Heart left ventricle (tissue), 16 donors: ENCODE results near the gene DNAAF3. TPM values are rescaled to one million over a fixed set of nuclear protein-coding genes. Genes with fewer than 3 reads are reported as not detected.

Source experiments
- ATAC-seq, 4 donors: fragments of 200-7000 bp; cut with Tn5 transposase; one replicate each; pipeline ENCODE4 v1.9.1; 2020 to 2022; ENCODE audit warnings: moderate library complexity in 4 of 4, mild to moderate bottlenecking in 3 of 4, moderate number of reproducible peaks in 1 of 4
- DNase-seq, 5 donors: peaks; one replicate each; pipeline ENCODE4 v3.0.0-alpha.2; 2020
- H3K27ac ChIP-seq, 12 donors: fragments of 200-600 bp; sonication (generic) in 4 of 12; one replicate each; pipeline versions ENCODE4 v1.5.0 to v1.8.0; 2016 to 2022; ENCODE audit warnings: mild to moderate bottlenecking in 2 of 12
- H3K27me3 ChIP-seq, 9 donors: fragments of 200-600 bp; sonication (generic) in 2 of 9; one replicate each; pipeline versions ENCODE4 v1.5.1 to v1.8.0; 2016 to 2022; ENCODE audit warnings: mild to moderate bottlenecking in 3 of 9
- H3K36me3 ChIP-seq, 9 donors: fragments of 200-600 bp; sonication (generic) in 2 of 9; one replicate each; pipeline versions ENCODE4 v1.5.0 to v1.8.0; 2018 to 2022; ENCODE audit warnings: mild to moderate bottlenecking in 2 of 9
- H3K4me1 ChIP-seq, 12 donors: fragments of 200-600 bp; sonication (generic) in 4 of 12; one replicate each; pipeline versions ENCODE4 v1.5.0 to v1.8.0; 2016 to 2022; ENCODE audit warnings: mild to moderate bottlenecking in 3 of 12
- H3K4me3 ChIP-seq, 12 donors: fragments of 200-600 bp; sonication (generic) in 4 of 12; one replicate each; pipeline versions ENCODE4 v1.5.0 to v1.8.0; 2017 to 2022; ENCODE audit warnings: mild to moderate bottlenecking in 9 of 12, moderate library complexity in 4 of 12
- H3K9me3 ChIP-seq, 12 donors: fragments of 200-600 bp; sonication (generic) in 4 of 12; one replicate each; pipeline versions ENCODE4 v1.5.0 to v1.8.0; 2016 to 2022; ENCODE audit warnings: mild to moderate bottlenecking in 1 of 12
- CTCF ChIP-seq, 12 donors: fragments of 200-600 bp; sonication (generic) in 4 of 12; IDR thresholded peaks; one replicate each; pipeline versions ENCODE4 v1.5.0 to v1.8.0; 2018 to 2022; ENCODE audit warnings: antibody characterized with exemption in 12 of 12, mild to moderate bottlenecking in 5 of 12
- POLR2A ChIP-seq, 2 donors: fragments of 450-650 bp; IDR thresholded peaks; one replicate each; pipeline ENCODE4 v1.6.1; 2017; ENCODE audit warnings: antibody characterized with exemption in 2 of 2, mild to moderate bottlenecking in 2 of 2, moderate library complexity in 2 of 2
- WGBS, 4 donors: extraction: QIAGEN DNeasy Blood & Tissue Kit in 2 of 4; methylation state at CpG; one replicate each; pipeline versions ENCODE4 v1.1.5 to v1.1.7; 2013 to 2018; 5-methylcytosine and 5-hydroxymethylcytosine counted together
- intact Hi-C, 10 donors: fragments of 100-400 bp; cut with DNase I; formaldehyde crosslinking; loops; one replicate each; pipeline versions ENCODE4 v1.11.1 to v1.14.2; 2022
- polyA plus RNA-seq, 2 donors: library from polyadenylated mRNA; stranded (reverse); fragments of 200-250 nt; gene quantifications; one replicate each; pipeline ENCODE4 v1.2.3, GENCODE V29; 2013
- total RNA-seq, 9 donors: library from RNA; depleted of rRNA in 2 of 9; stranded (reverse); fragments of >200 nt in 2 of 9; fragmentation: NEBNext Ultra II Directional in 3 of 9; extraction: Animal tissue kit (Norgen Biotek cat#: 25700) in 3 of 9; gene quantifications; one replicate each; pipeline versions ENCODE4 v1.1.0 to v1.2.4, GENCODE V29; 2016 to 2023
- donor health status: ischemic (EF 13 %, LVEDD 7.1; RV severe dilation, severe dysfunction).
- donor health status: healthy with polysubstance abuse.
- donor health status: DM: no; HTN: yes; CAD: no.
- donor health status: DM: no; HTN: no; CAD: no.
- donor health status: ischemic (EF 25% LVEDD 6.9; RV normal size, moderate dysfunction).
- donor health status: ischemic (EF 25% LVEDD 5.7; RV mildly dilated, moderate dysfunction).
- donor health status: healthy.
- donor health status: DM: yes; HTN: yes; CAD: no.
- donor health status: ischemic (EF 35%, LVEDD 5.7; RV mildly dilated, moderate dysfunction).
- donor health status: nonischemic (EF 11% LVEDD 7.7; RV severe dilation, severe dysfunction).
- donor health status: DM: yes; HTN: yes; CAD: no.
- donor health status: PGD.
- donor health status: ischemic (EF 29% LVEDD 5.4; RV normal size, mild dysfunction).
- donor health status: nonischemic (EF 23%, LVEDD 6.1; RV moderate dilation, normal function).

Gene DNAAF3
- total and polyA plus RNA-seq, 11 donors = 0.56 to 5.7 (median 2.1) TPM

- H3K27me3 ChIP-seq = peaks cover 4 to 66% (median 32%) of the 10 kb centered on the region in 9 donors
- ATAC-seq (peak in 3 of 4 donors; percentile 8 to 37 (median 10)), DNase-seq (peak in 2 of 5 donors; percentile 31 to 60)
These were observed 19.6 kb downstream of the DNAAF3 start for GRCh38 chr19:55146705-55147273.

GRCh38 chr19:55146078-55146704 is 20.2 kb downstream of the DNAAF3 start:
- H3K36me3 ChIP-seq = peaks cover 0 to 26% (median 0%) of the 10 kb centered on the region in 9 donors
- H3K4me3 ChIP-seq = peak overlapping the region in 2 of 12 donors; percentile 7 to 20
- TF ChIP-seq POLR2A (IDR thresholded peaks at IDR 0.05) (no peak), CTCF (IDR thresholded peaks at IDR 0.05) (peak in 10 of 12 donors; percentile 20 to 46 (median 34))
- peak in 1 of 4 donors; percentile 1 for ATAC-seq
- peak in 2 of 5 donors; percentile 28 to 51 for DNase-seq
- intact Hi-C loops = loop anchor here in 3 of 10 donors (10.0 kb wide), 3 partner anchors 269 to 459 kb away; partner anchors contain the start of genes ZNF524 (in 1 of the 3) and ZNF865 (in 1 of the 3)
- H3K4me1 ChIP-seq = peaks cover 0 to 36% (median 2%) of the 10 kb centered on the region in 12 donors
- H3K27ac ChIP-seq = peak overlapping the region in 2 of 12 donors; percentile 30 to 33
- 4 to 8% (median 6%) methylated on average over 18 to 40 of the region's 41 CpGs for WGBS, 4 donors
- H3K9me3 ChIP-seq = no peaks in the 10 kb centered on the region
- H3K27me3 ChIP-seq = peaks cover 4 to 71% (median 32%) of the 10 kb centered on the region in 9 donors

More at GRCh38 chr19:55146705-55147273, 19.6 kb downstream of the DNAAF3 start:
- Histone ChIP-seq H3K36me3 (peaks cover 0 to 29% (median 4%) of the 10 kb centered on the region in 9 donors), H3K4me1 (peaks cover 0 to 39% (median 4%) of the 10 kb centered on the region in 12 donors), H3K4me3 (peak overlapping the region in 2 of 12 donors; percentile 7 to 20), H3K9me3 (peaks cover 0 to 3% (median 0%) of the 10 kb centered on the region in 12 donors), H3K27ac (peak overlapping the region in 3 of 12 donors; percentile 30 to 41 (median 33))
- intact Hi-C loops = loop anchor here in 3 of 10 donors (10.0 kb wide), 3 partner anchors 268 to 458 kb away; partner anchors contain the start of genes ZNF524 (in 1 of the 3) and ZNF865 (in 1 of the 3)
- WGBS, 4 donors = 2 to 4% (median 3%) methylated on average over 21 to 27 of the region's 27 CpGs
- TF ChIP-seq CTCF (IDR thresholded peaks at IDR 0.05) (no peak), POLR2A (IDR thresholded peaks at IDR 0.05) (no peak)

GRCh38 chr19:55145232-55145631 is 21.2 kb downstream of the DNAAF3 start:
- no peaks in the 10 kb centered on the region for H3K9me3 ChIP-seq
- intact Hi-C loops = loop anchor here in 3 of 10 donors (10.0 kb wide), 3 partner anchors 270 to 460 kb away; partner anchors contain the start of genes ZNF524 (in 1 of the 3) and ZNF865 (in 1 of the 3)
- DNase-seq = no peak
- H3K27me3 ChIP-seq = peaks cover 4 to 80% (median 32%) of the 10 kb centered on the region in 9 donors
- H3K4me1 ChIP-seq = peaks cover 0 to 30% (median 3%) of the 10 kb centered on the region in 12 donors
- H3K27ac ChIP-seq = no peak overlapping the region
- peaks cover 0 to 26% (median 0%) of the 10 kb centered on the region in 9 donors for H3K36me3 ChIP-seq
- peak overlapping the region in 1 of 12 donors; percentile 8 for H3K4me3 ChIP-seq
- ATAC-seq = no peak
- WGBS, 4 donors = 26 to 35% (median 28%) methylated on average over 3 of the region's 3 CpGs
- TF ChIP-seq CTCF (IDR thresholded peaks at IDR 0.05) (no peak), POLR2A (IDR thresholded peaks at IDR 0.05) (no peak)
